ES-I3 (cell line): ENCODE data around the gene RHOF.
"Not testable (repeated sequence)": the region's sequence is repeated elsewhere in the genome, so short reads cannot be mapped to it uniquely, and the experiment has no call there.

ENCODE experiments used
- H3K36me3 ChIP-seq: 2 replicates; pipeline ENCODE4 v1.6.1; 2013; ENCODE audit warnings: mild to moderate bottlenecking, low read length, control low read depth, moderate library complexity; ENCODE audit not compliant: insufficient read depth
- H3K4me1 ChIP-seq: 2 replicates; pipeline ENCODE4 v1.6.1; 2013; ENCODE audit warnings: mild to moderate bottlenecking, control low read depth, low read length; ENCODE audit not compliant: insufficient read depth
- H3K9ac ChIP-seq: 2 replicates; pipeline ENCODE4 v1.6.1; 2013; ENCODE audit warnings: low read depth, mild to moderate bottlenecking, low read length, moderate library complexity
- H3K9me3 ChIP-seq: 2 replicates; pipeline ENCODE4 v1.6.1; 2013; ENCODE audit warnings: mild to moderate bottlenecking, low read length, moderate library complexity; ENCODE audit not compliant: control insufficient read depth, insufficient read depth

RHOF gene

GRCh38 chr12:121773011-121773777 lies 20.3 kb downstream of the RHOF start:
- Histone ChIP-seq H3K9me3 (no peaks in the 10 kb centered on the region), H3K4me1 (peaks cover 29% of the 10 kb centered on the region), H3K9ac (no peak overlapping the region), H3K36me3 (peaks cover 3% of the 10 kb centered on the region; the same call in 1 of the 2 replicates)

GRCh38 chr12:121770813-121771625 lies 22.5 kb downstream of the RHOF start:
- Histone ChIP-seq H3K36me3 (peaks cover 3% of the 10 kb centered on the region; the same call in 1 of the 2 replicates), H3K9me3 (no peaks in the 10 kb centered on the region), H3K9ac (no peak overlapping the region; the same call in 1 of the 2 replicates), H3K4me1 (peaks cover 31% of the 10 kb centered on the region)

- peaks cover 30% of the 10 kb centered on the region for H3K4me1 ChIP-seq
- H3K36me3 ChIP-seq: peaks cover 3% of the 10 kb centered on the region; the same call in 1 of the 2 replicates
- no peaks in the 10 kb centered on the region for H3K9me3 ChIP-seq
- H3K9ac ChIP-seq: no peak overlapping the region
Observed at GRCh38 chr12:121770388-121770787, 23.1 kb downstream of the RHOF start.

- peaks cover 3% of the 10 kb centered on the region; the same call in 1 of the 2 replicates for H3K36me3 ChIP-seq
- no peaks in the 10 kb centered on the region for H3K9me3 ChIP-seq
- peaks cover 32% of the 10 kb centered on the region for H3K4me1 ChIP-seq
- no peak overlapping the region for H3K9ac ChIP-seq
Observed at GRCh38 chr12:121769831-121770301, 23.6 kb downstream of the RHOF start.

- H3K9ac ChIP-seq: no peak overlapping the region
- no peaks in the 10 kb centered on the region for H3K9me3 ChIP-seq
- H3K36me3 ChIP-seq: peaks cover 3% of the 10 kb centered on the region
- peaks cover 32% of the 10 kb centered on the region for H3K4me1 ChIP-seq
Observed at GRCh38 chr12:121769297-121769830, 24.1 kb downstream of the RHOF start.

GRCh38 chr12:121767525-121768016 lies 25.9 kb downstream of the RHOF start:
- peaks cover 29% of the 10 kb centered on the region for H3K4me1 ChIP-seq
- H3K36me3 ChIP-seq: no peaks in the 10 kb centered on the region; the same call in 1 of the 2 replicates
- H3K9me3 ChIP-seq: no peaks in the 10 kb centered on the region
- no peak overlapping the region for H3K9ac ChIP-seq

- no peak overlapping the region for H3K9ac ChIP-seq
- H3K36me3 ChIP-seq: no peaks in the 10 kb centered on the region; the same call in 1 of the 2 replicates
- H3K4me1 ChIP-seq: peaks cover 29% of the 10 kb centered on the region
- H3K9me3 ChIP-seq: no peaks in the 10 kb centered on the region
Observed at GRCh38 chr12:121766290-121767039, 27.0 kb downstream of the RHOF start.

GRCh38 chr12:121765573-121765972 lies 27.9 kb downstream of the RHOF start:
- Histone ChIP-seq H3K36me3 (no peaks in the 10 kb centered on the region; the same call in 1 of the 2 replicates), H3K9ac (no peak overlapping the region), H3K9me3 (no peaks in the 10 kb centered on the region), H3K4me1 (peaks cover 23% of the 10 kb centered on the region)

GRCh38 chr12:121764808-121765207 lies 28.7 kb downstream of the RHOF start:
- Histone ChIP-seq H3K9ac (no peak overlapping the region), H3K36me3 (no peaks in the 10 kb centered on the region; the same call in 1 of the 2 replicates), H3K9me3 (no peaks in the 10 kb centered on the region), H3K4me1 (peaks cover 16% of the 10 kb centered on the region; the same call in 1 of the 2 replicates)

GRCh38 chr12:121762269-121762668 lies 31.2 kb downstream of the RHOF start:
- H3K36me3 ChIP-seq: no peaks in the 10 kb centered on the region; the same call in 1 of the 2 replicates
- H3K9ac ChIP-seq: no peak overlapping the region
- peaks cover 15% of the 10 kb centered on the region; the same call in 1 of the 2 replicates for H3K4me1 ChIP-seq
- no peaks in the 10 kb centered on the region for H3K9me3 ChIP-seq

GRCh38 chr12:121758536-121758935 lies 35.0 kb downstream of the RHOF start:
- not testable (repeated sequence) for H3K9me3 ChIP-seq, H3K4me1 ChIP-seq, H3K36me3 ChIP-seq, H3K9ac ChIP-seq

- no peaks in the 10 kb centered on the region for H3K4me1 ChIP-seq
- no peaks in the 10 kb centered on the region; the same call in 1 of the 2 replicates for H3K36me3 ChIP-seq
- H3K9me3 ChIP-seq: no peaks in the 10 kb centered on the region
- H3K9ac ChIP-seq: no peak overlapping the region
Observed at GRCh38 chr12:121755591-121755990, 37.9 kb downstream of the RHOF start.

- Histone ChIP-seq H3K36me3 (no peaks in the 10 kb centered on the region; the same call in 1 of the 2 replicates), H3K9me3 (no peaks in the 10 kb centered on the region), H3K9ac (no peak overlapping the region), H3K4me1 (no peaks in the 10 kb centered on the region)
Observed at GRCh38 chr12:121754836-121755235, 38.7 kb downstream of the RHOF start.
